ENCODE measurements around the gene NLRC3. TPM values are rescaled to one million over a fixed set of nuclear protein-coding genes. Genes with fewer than 3 reads are reported as not detected.

The NLRC3 gene
- total and polyA plus RNA-seq, 9 donors, result 0.10 to 1.3 (median 0.23) TPM

DNA sequence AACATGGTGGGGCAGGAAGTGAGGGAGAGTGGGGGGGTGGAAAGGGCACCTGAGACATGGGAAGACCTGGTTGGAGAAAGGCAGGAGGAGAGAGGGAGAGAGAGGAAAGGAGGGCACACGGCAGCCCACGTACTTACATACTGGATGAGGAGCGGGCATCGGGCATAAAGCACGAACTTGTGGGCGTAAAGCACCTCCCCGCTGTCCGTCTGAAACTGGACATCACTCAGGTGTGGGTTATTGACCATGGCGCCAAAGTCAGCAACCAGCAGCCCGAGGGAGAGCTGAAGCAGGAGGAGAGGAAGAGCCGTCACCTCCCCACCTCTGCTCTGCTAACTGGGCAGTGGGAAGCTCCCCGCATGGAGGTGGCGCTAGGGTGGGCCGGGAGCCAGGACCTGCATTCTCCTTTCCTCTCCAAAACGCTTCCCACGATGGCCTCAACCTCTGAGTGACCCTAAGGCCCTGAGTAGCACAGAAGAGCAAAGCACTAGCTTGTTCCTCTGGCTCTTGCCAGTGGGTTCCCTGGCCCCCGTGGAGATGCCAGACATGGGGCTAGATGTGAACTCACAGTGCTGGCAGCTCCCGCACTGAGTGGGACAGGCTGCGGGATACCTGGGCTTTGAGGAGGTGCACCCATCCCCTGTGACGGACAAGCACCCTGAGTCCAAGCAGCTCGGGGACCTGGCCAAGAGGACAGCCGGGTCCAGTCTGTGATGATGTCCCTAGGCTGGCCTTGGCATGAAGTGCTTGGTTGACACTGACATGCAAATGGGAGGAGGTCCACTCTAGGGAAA lies 17.3 kb upstream of the NLRC3 start:
- no peaks in the 10 kb centered on the region for H3K36me3 ChIP-seq

DNA sequence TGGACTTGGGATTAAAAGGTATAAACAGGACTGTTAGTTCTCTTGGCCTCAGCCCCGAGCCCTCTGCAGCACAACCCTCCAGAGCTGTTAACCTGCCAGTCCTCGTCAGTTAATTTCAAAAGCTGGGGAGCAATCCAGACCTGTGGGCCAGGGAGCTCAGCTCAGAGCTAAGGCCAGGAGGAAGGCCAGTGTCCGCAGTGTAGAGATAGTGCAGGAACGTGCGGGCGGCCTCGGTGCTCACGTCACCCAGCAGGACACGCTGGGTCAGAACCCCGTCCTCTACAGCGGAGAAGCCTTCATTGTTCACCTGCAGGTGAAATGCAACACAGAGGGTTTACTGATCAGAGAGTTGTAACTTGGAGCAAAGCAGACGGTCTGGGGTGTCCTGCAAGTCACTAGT lies 15.4 kb upstream of the NLRC3 start:
- 94 to 98% (median 95%) methylated on average over 12 of the region's 12 CpGs for whole genome bisulfite sequencing, 3 donors
- no peaks in the 10 kb centered on the region for H3K36me3 ChIP-seq
- H3K27me3 ChIP-seq, result no peaks in the 10 kb centered on the region
- no peak for TF ChIP-seq EP300 (IDR thresholded peaks at IDR 0.05)
- no peak for TF ChIP-seq POLR2A (IDR thresholded peaks at IDR 0.05)
- TF ChIP-seq, protein P1, sequence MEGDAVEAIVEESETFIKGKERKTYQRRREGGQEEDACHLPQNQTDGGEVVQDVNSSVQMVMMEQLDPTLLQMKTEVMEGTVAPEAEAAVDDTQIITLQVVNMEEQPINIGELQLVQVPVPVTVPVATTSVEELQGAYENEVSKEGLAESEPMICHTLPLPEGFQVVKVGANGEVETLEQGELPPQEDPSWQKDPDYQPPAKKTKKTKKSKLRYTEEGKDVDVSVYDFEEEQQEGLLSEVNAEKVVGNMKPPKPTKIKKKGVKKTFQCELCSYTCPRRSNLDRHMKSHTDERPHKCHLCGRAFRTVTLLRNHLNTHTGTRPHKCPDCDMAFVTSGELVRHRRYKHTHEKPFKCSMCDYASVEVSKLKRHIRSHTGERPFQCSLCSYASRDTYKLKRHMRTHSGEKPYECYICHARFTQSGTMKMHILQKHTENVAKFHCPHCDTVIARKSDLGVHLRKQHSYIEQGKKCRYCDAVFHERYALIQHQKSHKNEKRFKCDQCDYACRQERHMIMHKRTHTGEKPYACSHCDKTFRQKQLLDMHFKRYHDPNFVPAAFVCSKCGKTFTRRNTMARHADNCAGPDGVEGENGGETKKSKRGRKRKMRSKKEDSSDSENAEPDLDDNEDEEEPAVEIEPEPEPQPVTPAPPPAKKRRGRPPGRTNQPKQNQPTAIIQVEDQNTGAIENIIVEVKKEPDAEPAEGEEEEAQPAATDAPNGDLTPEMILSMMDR (IDR thresholded peaks at IDR 0.05), result no peak
- no peaks in the 10 kb centered on the region for H3K9me3 ChIP-seq
- DNase-seq, result no peak
- no peak overlapping the region for H3K27ac ChIP-seq
- H3K4me1 ChIP-seq (ENCODE audit: insufficient read depth), result no peaks in the 10 kb centered on the region
- H3K4me3 ChIP-seq, result no peak overlapping the region
- intact Hi-C loops (cut with DNase I), result loop anchor here in 1 of 4 donors (10.0 kb wide), 1 partner anchor 188 kb away; the partner anchor contains the start of genes ZNF174 and ZSCAN32

More for the DNA sequence above, 17.3 kb upstream of the NLRC3 start:
- H3K27ac ChIP-seq, result no peak overlapping the region
- no peak for DNase-seq
- H3K9me3 ChIP-seq, result no peaks in the 10 kb centered on the region
- 88 to 93% (median 89%) methylated on average over 22 of the region's 22 CpGs for WGBS, 3 donors
- intact Hi-C loops (cut with DNase I), result loop anchor here in 1 of 4 donors (10.0 kb wide), 1 partner anchor 190 kb away; the partner anchor contains the start of genes ZNF174 and ZSCAN32
- H3K4me1 ChIP-seq (ENCODE audit: insufficient read depth), result no peaks in the 10 kb centered on the region
- H3K27me3 ChIP-seq, result no peaks in the 10 kb centered on the region
- TF ChIP-seq POLR2A (IDR thresholded peaks at IDR 0.05) (no peak), EP300 (IDR thresholded peaks at IDR 0.05) (no peak)
- TF ChIP-seq, protein P1 (IDR thresholded peaks at IDR 0.05), result no peak
- H3K4me3 ChIP-seq, result no peak overlapping the region

DNA sequence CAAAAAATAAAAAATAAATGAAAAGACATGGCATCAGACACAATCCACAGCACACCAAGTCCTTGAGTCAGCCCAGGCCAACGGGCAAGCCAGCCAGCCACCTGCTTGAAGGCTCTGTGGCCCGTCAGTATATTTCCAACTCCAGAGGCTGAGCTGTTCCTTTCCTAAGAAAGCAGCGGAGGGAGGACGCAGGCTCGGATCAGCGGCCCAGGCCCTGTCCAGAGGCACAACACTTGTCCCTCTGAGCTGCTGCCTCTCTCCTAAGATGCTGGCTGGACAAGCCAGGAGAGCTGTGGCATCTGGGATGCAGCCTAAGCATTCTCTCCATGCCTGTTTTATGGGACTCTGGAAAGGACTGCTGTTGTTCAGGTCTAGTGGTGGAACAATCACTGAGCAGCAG lies 14.8 kb upstream of the NLRC3 start:
- Histone ChIP-seq H3K4me3 (no peak overlapping the region), H3K36me3 (no peaks in the 10 kb centered on the region), H3K4me1 (ENCODE audit: insufficient read depth) (no peaks in the 10 kb centered on the region), H3K27ac (no peak overlapping the region), H3K9me3 (no peaks in the 10 kb centered on the region), H3K27me3 (no peaks in the 10 kb centered on the region)
- WGBS, 3 donors, result 89 to 92% (median 90%) methylated on average over 6 of the region's 6 CpGs
- DNase-seq, result no peak
- intact Hi-C loops (cut with DNase I), result loop anchor here in 1 of 4 donors (10.0 kb wide), 1 partner anchor 187 kb away; the partner anchor contains the start of genes ZNF174 and ZSCAN32
- TF ChIP-seq EP300 (IDR thresholded peaks at IDR 0.05), result no peak
- TF ChIP-seq, protein P1 (IDR thresholded peaks at IDR 0.05), result no peak
- no peak for TF ChIP-seq POLR2A (IDR thresholded peaks at IDR 0.05)

DNA sequence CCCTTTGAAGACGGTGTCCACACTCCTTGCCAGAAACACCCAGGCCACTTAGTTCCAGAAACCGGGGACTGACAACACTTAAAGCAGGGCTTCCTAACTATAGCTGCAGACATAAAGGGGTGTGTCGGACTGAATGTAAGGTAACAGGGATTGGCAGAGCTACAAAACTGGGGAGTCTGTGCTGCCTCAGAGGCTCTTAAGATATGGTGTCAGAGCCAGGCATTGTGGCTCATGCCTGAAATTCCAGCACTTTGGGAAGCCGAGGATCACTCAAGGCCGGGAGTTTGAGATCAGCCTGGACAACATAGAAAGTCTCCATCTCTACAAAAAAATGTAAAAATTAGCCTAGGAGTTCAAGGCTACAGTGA lies 14.2 kb upstream of the NLRC3 start:
- WGBS, 3 donors, result 60 to 71% (median 62%) methylated on average over 5 of the region's 5 CpGs
- DNase-seq, result no peak
- TF ChIP-seq POLR2A (IDR thresholded peaks at IDR 0.05) (no peak), EP300 (IDR thresholded peaks at IDR 0.05) (no peak)
- TF ChIP-seq, protein P1 (IDR thresholded peaks at IDR 0.05), result no peak
- H3K4me3 ChIP-seq, result no peak overlapping the region
- no peaks in the 10 kb centered on the region for H3K4me1 ChIP-seq (ENCODE audit: insufficient read depth)
- H3K36me3 ChIP-seq, result no peaks in the 10 kb centered on the region
- H3K27ac ChIP-seq, result no peak overlapping the region
- no peaks in the 10 kb centered on the region for H3K27me3 ChIP-seq
- no peaks in the 10 kb centered on the region for H3K9me3 ChIP-seq
- intact Hi-C loops (cut with DNase I), result loop anchor here in 1 of 4 donors (10.0 kb wide), 1 partner anchor 187 kb away; the partner anchor contains the start of genes ZNF174 and ZSCAN32
